Caco-2 (cell line): ENCODE measurements around the gene KRTAP4-6. TPM values are rescaled to one million over a fixed set of nuclear protein-coding genes. Genes with fewer than 3 reads are reported as not detected.
"Not testable (repeated sequence)": the region's sequence is repeated elsewhere in the genome, so short reads cannot be mapped to it uniquely, and the experiment has no call there.

ENCODE experiments used
- BruUV-seq: library from RNA; stranded (reverse); fragments of 400-500 nt; replicated peaks from 2 replicates; lab custom pipeline; 2021; lab: Mats Ljungman, UMichigan
- CTCF ChIA-PET: fragments of 300-600 bp; sonication (Branson Sonifier 250); formaldehyde crosslinking; loops from one replicate; lab custom pipeline; 2022; ENCODE audit warnings: antibody characterized with exemption; lab: Charles Lee
- POLR2A ChIA-PET: fragments of 300-600 bp; sonication (Branson Sonifier 250); formaldehyde crosslinking; loops from one replicate; lab custom pipeline; 2022; ENCODE audit warnings: antibody characterized with exemption; lab: Charles Lee
- DNase-seq, 2 experiments: peaks; one replicate each; pipeline versions ENCODE4 v3.0.0 to v3.0.0-alpha.2; 2020 to 2022
- H3K27me3 ChIP-seq: replicated peaks from 2 replicates; pipeline ENCODE4 v1.6.0; 2011; ENCODE audit warnings: low read length; ENCODE audit not compliant: control insufficient read depth, insufficient read depth
- H3K36me3 ChIP-seq: 2 replicates; pipeline ENCODE4 v1.5.1; 2011; ENCODE audit warnings: low read length; ENCODE audit not compliant: control insufficient read depth, insufficient read depth
- H3K4me1 ChIP-seq: fragments of 250-450 bp; sonication (Bioruptor Pico); 2 replicates; pipeline ENCODE4 v1.5.1; 2020; ENCODE audit warnings: mild to moderate bottlenecking
- H3K4me3 ChIP-seq: 2 replicates; pipeline ENCODE4 v1.5.1; 2011; ENCODE audit warnings: low read depth, mild to moderate bottlenecking, control low read depth, low read length
- H3K9me3 ChIP-seq: fragments of 250-450 bp; sonication (Bioruptor Pico); 2 replicates; pipeline ENCODE4 v1.5.1; 2020; ENCODE audit warnings: mild to moderate bottlenecking, moderate library complexity
- H3K27ac Mint-ChIP-seq: one replicate; pipeline ENCODE4 v1.8.0; 2022; ENCODE audit warnings: mixed read lengths; ENCODE audit not compliant: unreplicated experiment
- H3K27me3 Mint-ChIP-seq: one replicate; pipeline ENCODE4 v1.8.0; 2022; ENCODE audit warnings: mixed read lengths; ENCODE audit not compliant: insufficient read depth, unreplicated experiment
- H3K36me3 Mint-ChIP-seq: one replicate; pipeline ENCODE4 v1.8.0; 2022; ENCODE audit warnings: mild to moderate bottlenecking, mixed read lengths; ENCODE audit not compliant: insufficient read depth, unreplicated experiment
- H3K4me1 Mint-ChIP-seq: one replicate; pipeline ENCODE4 v1.8.0; 2022; ENCODE audit warnings: low read depth, mixed read lengths; ENCODE audit not compliant: unreplicated experiment
- H3K4me3 Mint-ChIP-seq: one replicate; pipeline ENCODE4 v1.8.0; 2022; ENCODE audit warnings: mild to moderate bottlenecking, moderate library complexity, mixed read lengths; ENCODE audit not compliant: unreplicated experiment
- H3K9me3 Mint-ChIP-seq: one replicate; pipeline ENCODE4 v1.8.0; 2022; ENCODE audit warnings: mixed read lengths; ENCODE audit not compliant: unreplicated experiment
- CTCF ChIP-seq, 2 experiments: fragments of 200-600 bp in 1 of 2; IDR thresholded peaks; 1 replicate in 1 of 2; 2 replicates in 1 of 2; pipeline versions ENCODE4 v1.5.1 to v1.8.0; 2011 to 2022; ENCODE audit warnings: antibody characterized with exemption in 1 of 2, control low read depth in 1 of 2, inconsistent platforms in 1 of 2, low read depth in 1 of 2, low read length in 1 of 2, mild to moderate bottlenecking in 1 of 2, moderate library complexity in 1 of 2; ENCODE audit not compliant: insufficient read depth in 1 of 2, severe bottlenecking in 1 of 2, unreplicated experiment in 1 of 2
- intact Hi-C: fragments of 100-400 bp; cut with micrococcal nuclease; formaldehyde crosslinking; loops from one replicate; pipeline ENCODE4 v1.10.0; 2022; ENCODE audit not compliant: unreplicated experiment
- total RNA-seq: library from RNA; stranded (reverse); gene quantifications from 2 replicates; pipeline ENCODE4 v1.2.3, GENCODE V29; 2022

Gene KRTAP4-6
- total RNA-seq, 1 experiment from 2014 or later, result not detected

- Histone ChIP-seq H3K4me1 (no peaks in the 10 kb centered on the region), H3K36me3 (no peaks in the 10 kb centered on the region), H3K4me3 (no peak overlapping the region), H3K27me3 (no peaks in the 10 kb centered on the region), H3K9me3 (no peaks in the 10 kb centered on the region)
- H3K4me1 Mint-ChIP-seq, result no peaks in the 10 kb centered on the region
- no peak for TF ChIP-seq CTCF (IDR thresholded peaks at IDR 0.05; ENCODE audit: insufficient read depth in 1 of 2, low read depth in 1 of 2, low read length in 1 of 2, severe bottlenecking in 1 of 2, unreplicated experiment in 1 of 2)
- ChIA-PET POLR2A (no interaction called here), CTCF (no interaction called here)
- H3K9me3 Mint-ChIP-seq, result no peaks in the 10 kb centered on the region
- BruUV-seq, result no TSS peak
- no peaks in the 10 kb centered on the region for H3K27me3 Mint-ChIP-seq
- no peaks in the 10 kb centered on the region for H3K36me3 Mint-ChIP-seq
- H3K27ac Mint-ChIP-seq, result no peak overlapping the region
- intact Hi-C loops, result no loop called here
- H3K4me3 Mint-ChIP-seq, result no peak overlapping the region
- no peak for DNase-seq
Measured at GRCh38 chr17:41118721-41119120, 21.6 kb downstream of the KRTAP4-6 start.

- H3K4me1 ChIP-seq, POLR2A ChIA-PET, H3K4me1 Mint-ChIP-seq, H3K36me3 ChIP-seq, H3K4me3 Mint-ChIP-seq, H3K9me3 ChIP-seq, H3K27ac Mint-ChIP-seq, H3K9me3 Mint-ChIP-seq, CTCF ChIA-PET, H3K27me3 ChIP-seq, DNase-seq, H3K27me3 Mint-ChIP-seq, BruUV-seq, H3K36me3 Mint-ChIP-seq, H3K4me3 ChIP-seq, intact Hi-C loops: not testable (repeated sequence)
Measured at GRCh38 chr17:41117846-41118386, 22.4 kb downstream of the KRTAP4-6 start, which contains the start of gene KRTAP4-11. Gene KRTAP4-11 (minus strand): TSS chr17:41118373. CDS start chr17:41118315, 58 bp downstream.

- CTCF ChIA-PET, result no interaction called here
Measured at GRCh38 chr17:41116297-41116696, 24.0 kb downstream of the KRTAP4-6 start.

More at GRCh38 chr17:41116297-41116696, 24.0 kb downstream of the KRTAP4-6 start:
- H3K36me3 ChIP-seq, result no peaks in the 10 kb centered on the region
- H3K27me3 ChIP-seq, result no peaks in the 10 kb centered on the region
- H3K4me1 Mint-ChIP-seq, result no peaks in the 10 kb centered on the region
- H3K4me3 ChIP-seq, result no peak overlapping the region
- TF ChIP-seq CTCF (IDR thresholded peaks at IDR 0.05; ENCODE audit: insufficient read depth in 1 of 2, low read depth in 1 of 2, low read length in 1 of 2, severe bottlenecking in 1 of 2, unreplicated experiment in 1 of 2), result no peak
- H3K36me3 Mint-ChIP-seq, result no peaks in the 10 kb centered on the region
- no TSS peak for BruUV-seq
- intact Hi-C loops, result no loop called here
- H3K27me3 Mint-ChIP-seq, result no peaks in the 10 kb centered on the region
- peaks cover 5% of the 10 kb centered on the region for H3K9me3 Mint-ChIP-seq
- H3K27ac Mint-ChIP-seq, result no peak overlapping the region
- H3K9me3 ChIP-seq, result peaks cover 9% of the 10 kb centered on the region
- H3K4me1 ChIP-seq, result no peaks in the 10 kb centered on the region
- POLR2A ChIA-PET, result no interaction called here
- H3K4me3 Mint-ChIP-seq, result no peak overlapping the region
- DNase-seq, result no peak
